Testis (tissue), 2 donors: Measurements from ENCODE around the gene PKIG.

Experiments used
- CTCF ChIP-seq, 3 experiments: fragments of 450-650 bp in 2 of 3; fragments of 200-600 bp in 1 of 3; sonication (generic) in 1 of 3; IDR thresholded peaks; one replicate each; pipeline ENCODE4 v1.5.1; 2016 to 2019; ENCODE audit warnings: antibody characterized with exemption in 3 of 3, mild to moderate bottlenecking in 2 of 3, moderate library complexity in 1 of 3
- POLR2A ChIP-seq: fragments of 450-650 bp; IDR thresholded peaks from one replicate; pipeline ENCODE4 v1.6.1; 2017; ENCODE audit warnings: antibody characterized with exemption, mild to moderate bottlenecking, moderate library complexity

GRCh38 chr20:44621939-44622338 lies 39.6 kb downstream of the PKIG start:
- TF ChIP-seq CTCF (IDR thresholded peaks at IDR 0.05) (no peak), POLR2A (no peak)
